ENCODE results near the gene COLEC12.

- TF ChIP-seq CTCF (IDR thresholded peaks at IDR 0.05) = no peak
- TF ChIP-seq POLR2AphosphoS5 (IDR thresholded peaks at IDR 0.05) = no peak
- no peak for TF ChIP-seq POLR2A (IDR thresholded peaks at IDR 0.05)
Measured at GRCh38 chr18:346600-346999, 153.9 kb downstream of the COLEC12 start.
